Fibroblast of villous mesenchyme (primary cell): ENCODE measurements around the gene GLIS1. TPM values are rescaled to one million over a fixed set of nuclear protein-coding genes. Genes with fewer than 3 reads are reported as not detected.

ENCODE experiments used
- DNase-seq: peaks from one replicate; pipeline ENCODE4 v3.0.0-alpha.2; 2010; ENCODE audit warnings: low read depth
- H3K4me3 ChIP-seq: 2 replicates; pipeline ENCODE4 v1.5.1; 2011; ENCODE audit warnings: low read depth, mild to moderate bottlenecking, low read length
- CTCF ChIP-seq: IDR thresholded peaks from 2 replicates; pipeline ENCODE4 v1.5.1; 2012; ENCODE audit warnings: low read depth, mild to moderate bottlenecking, low read length; ENCODE audit not compliant: insufficient read depth
- total RNA-seq: library from RNA; depleted of rRNA; stranded (reverse); fragments of >200 nt; gene quantifications from 2 replicates; pipeline ENCODE4 v1.2.3, GENCODE V29; 2012

GLIS1 gene
- total RNA-seq, 1 donor = 0.43 TPM

- no peak for DNase-seq
- TF ChIP-seq CTCF = no peak
- no peak overlapping the region for H3K4me3 ChIP-seq
Measured at GRCh38 chr1:53532377-53532776, 206.6 kb downstream of the GLIS1 start.

GRCh38 chr1:53530550-53530949 is 208.4 kb downstream of the GLIS1 start:
- H3K4me3 ChIP-seq = no peak overlapping the region
- TF ChIP-seq CTCF = no peak
- no peak for DNase-seq

GRCh38 chr1:53529555-53529954 is 209.4 kb downstream of the GLIS1 start:
- DNase-seq = no peak
- H3K4me3 ChIP-seq = no peak overlapping the region
- TF ChIP-seq CTCF = no peak

- no peak for TF ChIP-seq CTCF
- DNase-seq = no peak
- no peak overlapping the region for H3K4me3 ChIP-seq
Measured at GRCh38 chr1:53527368-53527767, 211.6 kb downstream of the GLIS1 start.

GRCh38 chr1:53526451-53527101 is 212.4 kb downstream of the GLIS1 start:
- no peak for TF ChIP-seq CTCF

GRCh38 chr1:53525595-53525994 is 213.4 kb downstream of the GLIS1 start:
- DNase-seq = no peak
- TF ChIP-seq CTCF = no peak

More at GRCh38 chr1:53526451-53527101, 212.4 kb downstream of the GLIS1 start:
- DNase-seq = peak; percentile 81
- no peak overlapping the region for H3K4me3 ChIP-seq

More at GRCh38 chr1:53525595-53525994, 213.4 kb downstream of the GLIS1 start:
- H3K4me3 ChIP-seq = no peak overlapping the region
